NCI-H748 treated with DMSO at 0.1 percent for 48 hours (cell line): ENCODE results near the gene PLK1.

ENCODE experiments used
- DNase-seq: peaks from one replicate; lab custom pipeline; 2025; lab: John Stamatoyannopoulos, UW

The PLK1 gene

GRCh38 chr16:23679986-23680336, 1.3 kb downstream of the PLK1 start:
- no peak for DNase-seq

- no peak for DNase-seq
Measured at GRCh38 chr16:23682181-23682580, 3.5 kb downstream of the PLK1 start.

- DNase-seq: no peak
Measured at GRCh38 chr16:23683487-23683886, 4.8 kb downstream of the PLK1 start.

- DNase-seq: no peak
Measured at GRCh38 chr16:23687034-23687808, 8.5 kb downstream of the PLK1 start.

GRCh38 chr16:23689442-23690187, 10.9 kb downstream of the PLK1 start:
- no peak for DNase-seq

GRCh38 chr16:23690771-23691482, 12.2 kb downstream of the PLK1 start:
- DNase-seq: no peak

GRCh38 chr16:23691483-23692189, 12.9 kb downstream of the PLK1 start:
- no peak for DNase-seq

GRCh38 chr16:23692190-23692837, 13.6 kb downstream of the PLK1 start:
- DNase-seq: no peak

GRCh38 chr16:23694265-23694643, 15.6 kb downstream of the PLK1 start:
- no peak for DNase-seq

GRCh38 chr16:23694644-23695373, 16.1 kb downstream of the PLK1 start:
- no peak for DNase-seq

- DNase-seq: no peak
Measured at GRCh38 chr16:23695756-23696155, 17.1 kb downstream of the PLK1 start.

- no peak for DNase-seq
Measured at GRCh38 chr16:23699100-23699499, 20.4 kb downstream of the PLK1 start.

GRCh38 chr16:23700093-23700492, 21.4 kb downstream of the PLK1 start:
- no peak for DNase-seq

- peak; percentile 7 for DNase-seq
Measured at GRCh38 chr16:23700509-23700908, 21.8 kb downstream of the PLK1 start.

GRCh38 chr16:23701045-23701444, 22.4 kb downstream of the PLK1 start:
- no peak for DNase-seq

- no peak for DNase-seq
Measured at GRCh38 chr16:23702951-23703350, 24.3 kb downstream of the PLK1 start.

- DNase-seq: no peak
Measured at GRCh38 chr16:23704772-23705516, 26.3 kb downstream of the PLK1 start.

- no peak for DNase-seq
Measured at GRCh38 chr16:23705517-23705902, 26.8 kb downstream of the PLK1 start.

GRCh38 chr16:23706439-23706838, 27.8 kb downstream of the PLK1 start:
- no peak for DNase-seq

- no peak for DNase-seq
Measured at GRCh38 chr16:23709536-23709935, 30.8 kb downstream of the PLK1 start.
